Loucy (cell line): ENCODE measurements around the gene ZBTB18.

ENCODE experiments used
- EZH2phosphoT487 ChIP-seq: fragments of 200-600 bp; IDR thresholded peaks from 2 replicates; pipeline ENCODE4 v1.6.1; 2018; ENCODE audit warnings: antibody characterized with exemption, mild to moderate bottlenecking, moderate library complexity, borderline replicate concordance
- TF ChIP-seq, protein P1 (sequence below): fragments of 200-600 bp; sonication (generic); conservative IDR thresholded peaks from 2 replicates; pipeline ENCODE4 v1.5.1; 2014; ENCODE audit warnings: mild to moderate bottlenecking, antibody characterized with exemption, low read length

DNA sequence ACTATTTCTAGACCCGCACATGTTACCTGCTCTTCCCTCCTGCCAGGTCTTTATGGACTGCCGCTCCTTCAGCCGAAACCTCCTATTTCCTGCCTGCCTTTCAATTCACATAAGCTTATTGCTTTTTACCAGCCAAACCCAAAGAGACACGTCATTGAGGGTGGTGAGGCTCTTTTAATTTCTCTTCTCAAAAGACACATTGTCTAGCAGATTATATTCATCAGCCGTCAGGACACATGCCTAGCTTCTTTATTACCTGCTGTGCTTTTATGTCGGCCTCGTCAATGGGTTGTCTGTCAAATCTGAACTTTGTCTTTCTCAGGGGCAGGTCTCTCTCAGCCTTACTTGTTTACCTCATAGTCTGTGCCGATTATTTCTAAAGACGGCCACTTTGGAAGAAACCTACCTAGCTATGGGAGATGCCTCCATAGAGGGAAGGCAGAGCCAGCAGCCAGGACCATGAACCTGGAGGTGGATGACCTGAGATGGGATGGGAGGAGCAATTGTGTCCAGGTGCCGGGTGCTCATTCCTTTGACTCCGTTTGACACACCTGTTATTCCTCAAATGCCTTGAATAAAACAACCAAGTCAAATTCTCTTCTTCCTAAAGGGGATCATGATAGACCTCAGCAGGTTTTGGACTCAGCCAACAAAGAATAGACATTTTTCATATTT, 42.0 kb downstream of the ZBTB18 start:
- no peak for TF ChIP-seq EZH2phosphoT487
- TF ChIP-seq, protein P1, sequence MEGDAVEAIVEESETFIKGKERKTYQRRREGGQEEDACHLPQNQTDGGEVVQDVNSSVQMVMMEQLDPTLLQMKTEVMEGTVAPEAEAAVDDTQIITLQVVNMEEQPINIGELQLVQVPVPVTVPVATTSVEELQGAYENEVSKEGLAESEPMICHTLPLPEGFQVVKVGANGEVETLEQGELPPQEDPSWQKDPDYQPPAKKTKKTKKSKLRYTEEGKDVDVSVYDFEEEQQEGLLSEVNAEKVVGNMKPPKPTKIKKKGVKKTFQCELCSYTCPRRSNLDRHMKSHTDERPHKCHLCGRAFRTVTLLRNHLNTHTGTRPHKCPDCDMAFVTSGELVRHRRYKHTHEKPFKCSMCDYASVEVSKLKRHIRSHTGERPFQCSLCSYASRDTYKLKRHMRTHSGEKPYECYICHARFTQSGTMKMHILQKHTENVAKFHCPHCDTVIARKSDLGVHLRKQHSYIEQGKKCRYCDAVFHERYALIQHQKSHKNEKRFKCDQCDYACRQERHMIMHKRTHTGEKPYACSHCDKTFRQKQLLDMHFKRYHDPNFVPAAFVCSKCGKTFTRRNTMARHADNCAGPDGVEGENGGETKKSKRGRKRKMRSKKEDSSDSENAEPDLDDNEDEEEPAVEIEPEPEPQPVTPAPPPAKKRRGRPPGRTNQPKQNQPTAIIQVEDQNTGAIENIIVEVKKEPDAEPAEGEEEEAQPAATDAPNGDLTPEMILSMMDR, result no peak
